ENCODE results near the gene XRCC3.

Gene XRCC3

GRCh38 chr14:103735022-103735421 lies 19.8 kb upstream of the XRCC3 start:
- H3K4me3 ChIP-seq (ENCODE audit: low read length), result no peak overlapping the region
- no peak for TF ChIP-seq CTCF (conservative IDR thresholded peaks at IDR 0.05; ENCODE audit: low read depth, low read length)
- no peak for DNase-seq (ENCODE audit: low read depth)

GRCh38 chr14:103734081-103734888 lies 19.0 kb upstream of the XRCC3 start:
- no peak for TF ChIP-seq CTCF (conservative IDR thresholded peaks at IDR 0.05; ENCODE audit: low read depth, low read length)
- no peak for DNase-seq (ENCODE audit: low read depth)

GRCh38 chr14:103733651-103734050 lies 18.4 kb upstream of the XRCC3 start:
- TF ChIP-seq CTCF (conservative IDR thresholded peaks at IDR 0.05; ENCODE audit: low read depth, low read length), result no peak
- DNase-seq (ENCODE audit: low read depth), result no peak
- no peak overlapping the region for H3K4me3 ChIP-seq (ENCODE audit: low read length)

More at GRCh38 chr14:103734081-103734888, 19.0 kb upstream of the XRCC3 start:
- no peak overlapping the region for H3K4me3 ChIP-seq (ENCODE audit: low read length)

GRCh38 chr14:103732868-103733620 lies 17.8 kb upstream of the XRCC3 start:
- no peak for TF ChIP-seq CTCF (conservative IDR thresholded peaks at IDR 0.05; ENCODE audit: low read depth, low read length)
- H3K4me3 ChIP-seq (ENCODE audit: low read length), result no peak overlapping the region
- no peak for DNase-seq (ENCODE audit: low read depth)

- DNase-seq (ENCODE audit: low read depth), result no peak
- TF ChIP-seq CTCF (conservative IDR thresholded peaks at IDR 0.05; ENCODE audit: low read depth, low read length), result no peak
These were observed 16.9 kb upstream of the XRCC3 start for GRCh38 chr14:103731916-103732867.

GRCh38 chr14:103731481-103731880 lies 16.2 kb upstream of the XRCC3 start:
- no peak for DNase-seq (ENCODE audit: low read depth)
- TF ChIP-seq CTCF (conservative IDR thresholded peaks at IDR 0.05; ENCODE audit: low read depth, low read length), result no peak
- H3K4me3 ChIP-seq (ENCODE audit: low read length), result no peak overlapping the region

More at GRCh38 chr14:103731916-103732867, 16.9 kb upstream of the XRCC3 start:
- no peak overlapping the region for H3K4me3 ChIP-seq (ENCODE audit: low read length)
